HG02798 (cell line): ENCODE data around the gene IL22RA2.
"Not testable (repeated sequence)": the region's sequence is repeated elsewhere in the genome, so short reads cannot be mapped to it uniquely, and the experiment has no call there.

Experiments
- ATAC-seq: cut with Tn5 transposase; IDR thresholded peaks from one replicate; pipeline ENCODE4 v1.9.1; 2021; ENCODE audit warnings: mild to moderate bottlenecking; ENCODE audit not compliant: unreplicated experiment, poor library complexity

Gene IL22RA2

GRCh38 chr6:137134483-137134882 lies 39.0 kb downstream of the IL22RA2 start:
- no peak for ATAC-seq

GRCh38 chr6:137133122-137133521 lies 40.3 kb downstream of the IL22RA2 start:
- no peak for ATAC-seq

GRCh38 chr6:137126875-137127485 lies 46.5 kb downstream of the IL22RA2 start:
- ATAC-seq = no peak

GRCh38 chr6:137123078-137123477 lies 50.4 kb downstream of the IL22RA2 start:
- ATAC-seq = no peak

GRCh38 chr6:137122612-137123011 lies 50.8 kb downstream of the IL22RA2 start:
- no peak for ATAC-seq

- ATAC-seq = no peak
Measured at GRCh38 chr6:137121401-137121997, 51.9 kb downstream of the IL22RA2 start.

- ATAC-seq = no peak
Measured at GRCh38 chr6:137120748-137121147, 52.7 kb downstream of the IL22RA2 start.

GRCh38 chr6:137119196-137120104 lies 54.0 kb downstream of the IL22RA2 start:
- ATAC-seq = no peak

- no peak for ATAC-seq
Measured at GRCh38 chr6:137117581-137117980, 55.9 kb downstream of the IL22RA2 start.

- no peak for ATAC-seq
Measured at GRCh38 chr6:137116807-137117206, 56.6 kb downstream of the IL22RA2 start.

GRCh38 chr6:137115658-137116057 lies 57.8 kb downstream of the IL22RA2 start:
- no peak for ATAC-seq

GRCh38 chr6:137112067-137112355 lies 61.4 kb downstream of the IL22RA2 start:
- ATAC-seq = no peak

GRCh38 chr6:137111296-137112066 lies 62.0 kb downstream of the IL22RA2 start:
- ATAC-seq = no peak

- no peak for ATAC-seq
Measured at GRCh38 chr6:137107767-137108105, 65.7 kb downstream of the IL22RA2 start.

GRCh38 chr6:137107047-137107766 lies 66.2 kb downstream of the IL22RA2 start:
- not testable (repeated sequence) for ATAC-seq

GRCh38 chr6:137106183-137106582 lies 67.3 kb downstream of the IL22RA2 start:
- no peak for ATAC-seq

GRCh38 chr6:137105375-137105774 lies 68.1 kb downstream of the IL22RA2 start:
- ATAC-seq = no peak

- no peak for ATAC-seq
Measured at GRCh38 chr6:137104926-137105325, 68.5 kb downstream of the IL22RA2 start.

GRCh38 chr6:137102851-137103492 lies 70.5 kb downstream of the IL22RA2 start:
- ATAC-seq = peak; percentile 95
